HEK293 (cell line): ENCODE measurements around the gene DEAF1.

Experiments
- CTCF ChIA-PET: fragments of 350-600 bp; formaldehyde crosslinking; extraction: SDS; loops from one replicate; lab custom pipeline; 2021; ENCODE audit warnings: antibody characterized with exemption; lab: Yijun Ruan, JAX
- POLR2A ChIA-PET: fragments of 300-600 bp; formaldehyde crosslinking; extraction: SDS; loops from one replicate; lab custom pipeline; 2020; ENCODE audit warnings: antibody characterized with exemption, inconsistent platforms; lab: Yijun Ruan, JAX
- H3K27ac ChIP-seq: fragments of 200-500 bp; sonication (Bioruptor generic); 2 replicates; pipeline ENCODE4 v1.5.1; 2014; ENCODE audit warnings: low read depth, low read length, control low read depth, inconsistent platforms; ENCODE audit errors: extremely low read depth
- H3K36me3 ChIP-seq, 2 experiments: fragments of 200-500 bp in 1 of 2; sonication (Bioruptor generic) in 1 of 2; 1 replicate in 1 of 2; 2 replicates in 1 of 2; pipeline ENCODE4 v1.5.1; 2014 to 2017; ENCODE audit warnings: inconsistent platforms in 2 of 2, low read length in 2 of 2; ENCODE audit not compliant: control insufficient read depth in 2 of 2, insufficient read depth in 1 of 2
- H3K4me1 ChIP-seq: fragments of 200-500 bp; sonication (Bioruptor generic); 2 replicates; pipeline ENCODE4 v1.5.1; 2014; ENCODE audit warnings: mild to moderate bottlenecking, low read length, inconsistent platforms; ENCODE audit not compliant: control insufficient read depth, insufficient read depth
- H3K4me3 ChIP-seq: 2 replicates; pipeline ENCODE4 v1.5.1; 2011; ENCODE audit warnings: low read depth, mild to moderate bottlenecking, control low read depth, low read length, moderate library complexity
- H3K9me3 ChIP-seq: fragments of 200-500 bp; sonication (Bioruptor generic); 2 replicates; pipeline ENCODE4 v1.5.1; 2014; ENCODE audit warnings: low read depth, low read length, inconsistent platforms; ENCODE audit not compliant: control insufficient read depth, insufficient read depth
- GLIS2 ChIP-seq: fragments of 450-650 bp; formaldehyde crosslinking; IDR thresholded peaks from 2 replicates; pipeline ENCODE4 v1.5.1; 2016; ENCODE audit warnings: missing biosample characterization, missing genetic modification characterization
- KLF16 ChIP-seq: fragments of 450-650 bp; formaldehyde crosslinking; IDR thresholded peaks from 2 replicates; pipeline ENCODE4 v1.5.1; 2017; ENCODE audit warnings: missing biosample characterization, missing genetic modification characterization
- KLF17 ChIP-seq: fragments of 450-650 bp; formaldehyde crosslinking; IDR thresholded peaks from 2 replicates; pipeline ENCODE4 v1.5.1; 2016; ENCODE audit warnings: missing biosample characterization, missing genetic modification characterization
- KLF9 ChIP-seq: fragments of 450-650 bp; formaldehyde crosslinking; IDR thresholded peaks from 2 replicates; pipeline ENCODE4 v1.5.1; 2016; ENCODE audit warnings: missing biosample characterization, missing genetic modification characterization, low read depth
- OVOL3 ChIP-seq: fragments of 450-650 bp; formaldehyde crosslinking; IDR thresholded peaks from 2 replicates; pipeline ENCODE4 v1.5.1; 2016; ENCODE audit warnings: missing biosample characterization, missing genetic modification characterization
- PRDM6 ChIP-seq: fragments of 450-650 bp; formaldehyde crosslinking; IDR thresholded peaks from 2 replicates; pipeline ENCODE4 v1.5.1; 2017; ENCODE audit warnings: missing biosample characterization, missing genetic modification characterization
- RBAK ChIP-seq: fragments of 450-650 bp; formaldehyde crosslinking; IDR thresholded peaks from 2 replicates; pipeline ENCODE4 v1.5.1; 2016; ENCODE audit warnings: missing biosample characterization, missing genetic modification characterization
- SETDB1 ChIP-seq: IDR thresholded peaks from one replicate; pipeline ENCODE4 v1.6.1; 2017; ENCODE audit warnings: mild to moderate bottlenecking, low read length, moderate library complexity, mixed read lengths; ENCODE audit not compliant: insufficient read length
- ZBTB21 ChIP-seq: fragments of 450-650 bp; formaldehyde crosslinking; IDR thresholded peaks from 2 replicates; pipeline ENCODE4 v1.5.1; 2017; ENCODE audit warnings: missing biosample characterization, missing genetic modification characterization
- ZIC2 ChIP-seq: fragments of 450-650 bp; formaldehyde crosslinking; IDR thresholded peaks from 2 replicates; pipeline ENCODE4 v1.5.1; 2016; ENCODE audit warnings: missing biosample characterization, missing genetic modification characterization
- ZNF10 ChIP-seq: fragments of 450-650 bp; formaldehyde crosslinking; IDR thresholded peaks from 2 replicates; pipeline ENCODE4 v1.5.1; 2017; ENCODE audit warnings: missing biosample characterization, missing genetic modification characterization
- ZNF155 ChIP-seq: fragments of 450-650 bp; formaldehyde crosslinking; IDR thresholded peaks from 2 replicates; pipeline ENCODE4 v1.5.1; 2016; ENCODE audit warnings: missing biosample characterization, missing genetic modification characterization
- ZNF335 ChIP-seq: fragments of 450-650 bp; formaldehyde crosslinking; conservative IDR thresholded peaks from 2 replicates; pipeline ENCODE4 v1.5.1; 2016; ENCODE audit warnings: missing biosample characterization, missing genetic modification characterization
- ZNF341 ChIP-seq: fragments of 450-650 bp; formaldehyde crosslinking; IDR thresholded peaks from 2 replicates; pipeline ENCODE4; 2016; ENCODE audit warnings: low read depth, missing biosample characterization, missing genetic modification characterization
- ZNF404 ChIP-seq: fragments of 450-650 bp; formaldehyde crosslinking; IDR thresholded peaks from 2 replicates; pipeline ENCODE4 v1.5.1; 2017; ENCODE audit warnings: missing biosample characterization, missing genetic modification characterization
- ZNF423 ChIP-seq: fragments of 450-650 bp; formaldehyde crosslinking; IDR thresholded peaks from 2 replicates; pipeline ENCODE4 v1.5.1; 2016; ENCODE audit warnings: missing biosample characterization, missing genetic modification characterization
- ZNF629 ChIP-seq: fragments of 450-650 bp; formaldehyde crosslinking; IDR thresholded peaks from 2 replicates; pipeline ENCODE4 v1.5.1; 2017; ENCODE audit warnings: missing biosample characterization, missing genetic modification characterization
- ZNF777 ChIP-seq: fragments of 450-650 bp; formaldehyde crosslinking; IDR thresholded peaks from 2 replicates; pipeline ENCODE4 v1.5.1; 2017; ENCODE audit warnings: missing biosample characterization, missing genetic modification characterization, borderline replicate concordance
- TF ChIP-seq, protein P1 (sequence below): fragments of 450-650 bp; formaldehyde crosslinking; IDR thresholded peaks from 2 replicates; pipeline ENCODE4 v1.5.1; 2017; ENCODE audit warnings: missing biosample characterization, missing genetic modification characterization
- TF ChIP-seq, protein P2 (sequence below): fragments of 450-650 bp; formaldehyde crosslinking; IDR thresholded peaks from 2 replicates; pipeline ENCODE4 v1.5.1; 2016; ENCODE audit warnings: missing biosample characterization, missing genetic modification characterization
- TF ChIP-seq, protein P3 (sequence below): fragments of 450-650 bp; formaldehyde crosslinking; optimal IDR thresholded peaks from 2 replicates; pipeline ENCODE3; 2016; ENCODE audit warnings: missing biosample characterization, mild to moderate bottlenecking, missing genetic modification characterization
- TF ChIP-seq, protein P4 (sequence below): fragments of 450-650 bp; formaldehyde crosslinking; IDR thresholded peaks from 2 replicates; pipeline ENCODE4 v1.5.1; 2016; ENCODE audit warnings: missing biosample characterization, missing genetic modification characterization

Gene DEAF1

DNA sequence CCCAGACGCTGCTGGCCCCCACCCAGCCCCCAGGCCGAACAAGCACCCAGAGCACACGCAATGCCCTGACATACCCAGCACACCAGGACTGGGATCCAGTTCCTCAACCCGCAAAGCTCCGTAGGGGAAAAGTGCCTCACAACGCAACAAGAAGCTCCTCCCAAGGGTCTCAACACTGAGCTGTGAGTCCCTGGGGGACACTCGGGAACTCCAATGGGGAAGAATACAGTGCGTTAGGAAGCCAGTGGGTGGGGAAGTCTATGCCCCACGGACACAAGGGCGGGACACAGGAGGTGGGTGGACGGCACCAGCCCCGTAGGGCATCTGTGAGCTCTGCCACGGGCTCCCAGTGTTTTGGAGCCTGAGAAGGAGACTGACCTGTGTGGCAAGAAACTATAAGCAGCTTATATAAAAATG lies 1.6 kb downstream of the DEAF1 start (continued):
- TF ChIP-seq ZNF341 (tag by site-specific recombination) (no peak), ZNF10 (tag by site-specific recombination) (no peak), ZNF777 (tag by site-specific recombination) (no peak), OVOL3 (tag by site-specific recombination) (no peak)
- TF ChIP-seq, protein P1, sequence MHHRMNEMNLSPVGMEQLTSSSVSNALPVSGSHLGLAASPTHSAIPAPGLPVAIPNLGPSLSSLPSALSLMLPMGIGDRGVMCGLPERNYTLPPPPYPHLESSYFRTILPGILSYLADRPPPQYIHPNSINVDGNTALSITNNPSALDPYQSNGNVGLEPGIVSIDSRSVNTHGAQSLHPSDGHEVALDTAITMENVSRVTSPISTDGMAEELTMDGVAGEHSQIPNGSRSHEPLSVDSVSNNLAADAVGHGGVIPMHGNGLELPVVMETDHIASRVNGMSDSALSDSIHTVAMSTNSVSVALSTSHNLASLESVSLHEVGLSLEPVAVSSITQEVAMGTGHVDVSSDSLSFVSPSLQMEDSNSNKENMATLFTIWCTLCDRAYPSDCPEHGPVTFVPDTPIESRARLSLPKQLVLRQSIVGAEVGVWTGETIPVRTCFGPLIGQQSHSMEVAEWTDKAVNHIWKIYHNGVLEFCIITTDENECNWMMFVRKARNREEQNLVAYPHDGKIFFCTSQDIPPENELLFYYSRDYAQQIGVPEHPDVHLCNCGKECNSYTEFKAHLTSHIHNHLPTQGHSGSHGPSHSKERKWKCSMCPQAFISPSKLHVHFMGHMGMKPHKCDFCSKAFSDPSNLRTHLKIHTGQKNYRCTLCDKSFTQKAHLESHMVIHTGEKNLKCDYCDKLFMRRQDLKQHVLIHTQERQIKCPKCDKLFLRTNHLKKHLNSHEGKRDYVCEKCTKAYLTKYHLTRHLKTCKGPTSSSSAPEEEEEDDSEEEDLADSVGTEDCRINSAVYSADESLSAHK (tag by site-specific recombination), result no peak

DNA sequence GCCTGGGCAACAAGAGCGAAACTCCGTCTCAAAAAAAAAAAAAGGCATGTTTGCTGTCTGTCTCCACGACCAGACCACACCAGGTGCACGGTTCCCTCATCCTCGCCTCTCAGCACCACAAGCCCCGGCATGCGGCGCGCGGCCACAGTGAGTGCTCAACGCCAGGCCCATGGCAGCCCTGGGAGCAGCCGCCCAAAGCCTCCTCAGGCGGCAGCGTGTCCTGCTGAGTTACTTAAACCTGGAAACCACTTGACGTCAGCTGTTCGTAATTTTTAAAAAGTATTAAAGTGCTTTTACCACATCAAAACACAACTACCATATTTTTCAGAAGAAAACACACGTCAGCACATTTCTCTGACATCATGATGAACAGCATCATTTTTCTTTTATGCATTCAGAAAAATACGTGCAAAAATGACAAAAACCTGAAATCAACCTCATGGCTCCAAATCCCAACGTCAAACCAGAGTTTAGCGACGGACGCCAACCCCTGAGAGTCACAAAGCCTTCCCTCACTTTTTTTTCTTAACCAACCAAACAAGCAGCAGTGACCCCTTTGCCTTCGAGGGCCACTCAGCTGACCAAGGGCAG lies 2.1 kb downstream of the DEAF1 start:
- peak overlapping the region; percentile 89; the same call in 1 of the 2 replicates for H3K4me3 ChIP-seq
- H3K27ac ChIP-seq, result no peak overlapping the region; the same call in 1 of the 2 replicates
- CTCF ChIA-PET, result interaction anchor here (0.9 to 1.4 kb wide), 2 partner anchors 14 to 35 kb away, joined by 4 to 5 read pairs; no protein-coding TSS in a partner anchor
- no peaks in the 10 kb centered on the region for H3K4me1 ChIP-seq
- no peaks in the 10 kb centered on the region for H3K9me3 ChIP-seq
- POLR2A ChIA-PET, result interaction anchor here (0.6 kb wide), 1 partner anchor 61 kb away, joined by 6 read pairs; no protein-coding TSS in a partner anchor
- TF ChIP-seq ZNF629 (tag by site-specific recombination), result peak; percentile 85
- no peak for TF ChIP-seq RBAK (tag by site-specific recombination)
- no peak for TF ChIP-seq ZNF404 (tag by site-specific recombination)
- peak; percentile 12; the same call in 1 of the 2 replicates for TF ChIP-seq GLIS2 (tag by site-specific recombination)
- TF ChIP-seq, protein P2, sequence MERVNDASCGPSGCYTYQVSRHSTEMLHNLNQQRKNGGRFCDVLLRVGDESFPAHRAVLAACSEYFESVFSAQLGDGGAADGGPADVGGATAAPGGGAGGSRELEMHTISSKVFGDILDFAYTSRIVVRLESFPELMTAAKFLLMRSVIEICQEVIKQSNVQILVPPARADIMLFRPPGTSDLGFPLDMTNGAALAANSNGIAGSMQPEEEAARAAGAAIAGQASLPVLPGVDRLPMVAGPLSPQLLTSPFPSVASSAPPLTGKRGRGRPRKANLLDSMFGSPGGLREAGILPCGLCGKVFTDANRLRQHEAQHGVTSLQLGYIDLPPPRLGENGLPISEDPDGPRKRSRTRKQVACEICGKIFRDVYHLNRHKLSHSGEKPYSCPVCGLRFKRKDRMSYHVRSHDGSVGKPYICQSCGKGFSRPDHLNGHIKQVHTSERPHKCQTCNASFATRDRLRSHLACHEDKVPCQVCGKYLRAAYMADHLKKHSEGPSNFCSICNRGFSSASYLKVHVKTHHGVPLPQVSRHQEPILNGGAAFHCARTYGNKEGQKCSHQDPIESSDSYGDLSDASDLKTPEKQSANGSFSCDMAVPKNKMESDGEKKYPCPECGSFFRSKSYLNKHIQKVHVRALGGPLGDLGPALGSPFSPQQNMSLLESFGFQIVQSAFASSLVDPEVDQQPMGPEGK, result no peak
- 0 out of 2 replicates have a peak, but pooled peaks have one; percentile 33 for TF ChIP-seq ZBTB21 (tag by site-specific recombination)
- TF ChIP-seq KLF9 (tag by site-specific recombination), result no peak
- 0 out of 2 replicates have a peak, but pooled peaks have one; percentile 43 for TF ChIP-seq PRDM6 (tag by site-specific recombination)
- TF ChIP-seq, protein P3, sequence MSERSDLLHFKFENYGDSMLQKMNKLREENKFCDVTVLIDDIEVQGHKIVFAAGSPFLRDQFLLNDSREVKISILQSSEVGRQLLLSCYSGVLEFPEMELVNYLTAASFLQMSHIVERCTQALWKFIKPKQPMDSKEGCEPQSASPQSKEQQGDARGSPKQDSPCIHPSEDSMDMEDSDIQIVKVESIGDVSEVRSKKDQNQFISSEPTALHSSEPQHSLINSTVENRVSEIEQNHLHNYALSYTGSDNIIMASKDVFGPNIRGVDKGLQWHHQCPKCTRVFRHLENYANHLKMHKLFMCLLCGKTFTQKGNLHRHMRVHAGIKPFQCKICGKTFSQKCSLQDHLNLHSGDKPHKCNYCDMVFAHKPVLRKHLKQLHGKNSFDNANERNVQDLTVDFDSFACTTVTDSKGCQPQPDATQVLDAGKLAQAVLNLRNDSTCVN, result peak; percentile 25
- TF ChIP-seq, protein P4, sequence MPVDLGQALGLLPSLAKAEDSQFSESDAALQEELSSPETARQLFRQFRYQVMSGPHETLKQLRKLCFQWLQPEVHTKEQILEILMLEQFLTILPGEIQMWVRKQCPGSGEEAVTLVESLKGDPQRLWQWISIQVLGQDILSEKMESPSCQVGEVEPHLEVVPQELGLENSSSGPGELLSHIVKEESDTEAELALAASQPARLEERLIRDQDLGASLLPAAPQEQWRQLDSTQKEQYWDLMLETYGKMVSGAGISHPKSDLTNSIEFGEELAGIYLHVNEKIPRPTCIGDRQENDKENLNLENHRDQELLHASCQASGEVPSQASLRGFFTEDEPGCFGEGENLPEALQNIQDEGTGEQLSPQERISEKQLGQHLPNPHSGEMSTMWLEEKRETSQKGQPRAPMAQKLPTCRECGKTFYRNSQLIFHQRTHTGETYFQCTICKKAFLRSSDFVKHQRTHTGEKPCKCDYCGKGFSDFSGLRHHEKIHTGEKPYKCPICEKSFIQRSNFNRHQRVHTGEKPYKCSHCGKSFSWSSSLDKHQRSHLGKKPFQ, result no peak
- TF ChIP-seq ZNF423 (tag by site-specific recombination), result no peak
- 0 out of 2 replicates have a peak, but pooled peaks have one; percentile 4 for TF ChIP-seq KLF17 (tag by site-specific recombination)
- TF ChIP-seq KLF16 (tag by site-specific recombination), result no peak
- TF ChIP-seq SETDB1, result no peak
- TF ChIP-seq ZIC2 (tag by site-specific recombination), result peak; percentile 79
- TF ChIP-seq ZNF335 (tag by site-specific recombination), result 0 out of 2 replicates have a peak, but pooled peaks have one; percentile 18
- TF ChIP-seq ZNF155 (tag by site-specific recombination), result no peak
- H3K36me3 ChIP-seq, result peaks cover 0 to 45% of the 10 kb centered on the region in 2 experiments; a peak in 2 of 3 replicates
